ENCODE measurements around the gene PCP4.
"Not testable (repeated sequence)": the region's sequence is repeated elsewhere in the genome, so short reads cannot be mapped to it uniquely, and the experiment has no call there.

The PCP4 gene

DNA sequence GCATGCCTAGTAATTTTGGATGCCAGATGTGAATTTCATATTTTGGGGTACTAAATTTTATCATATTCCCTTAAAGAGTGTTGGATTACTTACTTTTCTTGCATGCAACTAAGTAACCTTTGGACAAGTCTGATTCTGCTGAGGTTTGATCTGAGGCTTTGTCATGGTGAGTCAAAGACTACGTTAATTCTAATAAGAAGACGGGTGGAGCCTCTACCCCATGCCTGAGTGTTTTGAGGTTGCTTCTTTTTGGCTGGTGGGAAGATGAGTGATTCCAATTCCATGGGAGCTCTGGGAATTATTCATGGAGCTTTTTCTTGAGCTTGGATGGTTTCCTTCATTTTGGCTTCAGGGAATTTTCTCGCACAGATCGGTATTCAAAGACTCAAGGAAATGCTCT is 11.6 kb upstream of the PCP4 start:
- DNase-seq (ENCODE audit: low read depth), result no peak
- no peak overlapping the region for H3K4me3 ChIP-seq (ENCODE audit: low read depth, low read length)

DNA sequence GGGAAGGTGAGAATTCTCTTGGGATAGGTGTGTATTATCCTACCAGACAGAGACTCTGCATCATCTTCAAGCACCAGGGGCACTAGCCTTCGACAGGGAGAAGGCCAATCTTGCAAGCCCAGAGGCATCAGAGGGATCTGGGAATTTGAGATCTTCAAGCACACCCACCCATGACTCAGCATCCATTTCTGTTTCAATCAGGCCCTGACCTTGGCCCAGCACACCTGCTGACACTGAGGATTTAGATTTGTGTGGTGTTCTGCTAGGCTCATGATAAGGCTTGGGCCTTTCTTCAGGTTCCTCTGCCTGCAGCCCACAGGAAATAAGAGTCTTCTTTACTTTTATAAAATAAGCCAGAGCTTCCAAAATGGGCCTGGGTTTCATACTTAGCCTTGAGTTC is 6.6 kb upstream of the PCP4 start:
- DNase-seq (ENCODE audit: low read depth), result no peak
- H3K4me3 ChIP-seq (ENCODE audit: low read depth, low read length), result no peak overlapping the region

- DNase-seq (ENCODE audit: low read depth), result no peak
- H3K4me3 ChIP-seq (ENCODE audit: low read depth, low read length), result no peak overlapping the region
These were observed 4.1 kb upstream of the PCP4 start for GRCh38 chr21:39863111-39863510.

- H3K4me3 ChIP-seq (ENCODE audit: low read depth, low read length), result no peak overlapping the region
- DNase-seq (ENCODE audit: low read depth), result no peak
These were observed 1.1 kb upstream of the PCP4 start for GRCh38 chr21:39866093-39866492.

DNA sequence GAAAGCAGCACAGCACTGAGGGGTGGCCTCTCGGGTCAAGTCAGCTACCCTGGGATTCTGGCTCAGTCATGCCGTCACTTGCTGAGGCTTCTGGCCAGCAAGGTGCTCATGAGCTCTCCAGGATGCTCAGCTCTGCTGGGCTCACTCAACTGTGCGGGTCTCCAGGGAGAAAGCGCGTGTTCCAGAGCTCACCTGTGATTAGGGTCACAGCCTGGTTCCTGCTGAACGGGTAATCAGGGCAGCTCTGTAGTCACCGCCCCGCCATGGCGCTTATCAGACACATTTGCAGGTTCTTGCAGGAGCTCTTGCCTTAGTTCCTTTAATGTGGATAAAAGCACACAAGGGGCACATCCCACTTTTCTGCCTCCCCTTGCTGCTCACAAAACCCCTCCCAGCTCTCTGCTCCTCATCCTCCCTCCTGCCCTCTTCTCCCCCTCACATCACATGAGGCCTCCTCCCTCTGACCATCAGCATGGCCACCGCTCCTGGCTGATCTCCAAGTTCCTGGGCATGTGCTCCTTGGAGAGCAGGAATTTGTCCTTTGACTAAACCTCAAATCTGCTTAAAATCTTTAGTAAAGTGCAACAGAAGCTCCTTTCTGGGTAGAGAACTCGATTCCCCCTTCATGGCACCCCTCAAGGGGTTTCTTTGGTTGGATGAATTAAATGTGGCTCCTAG is 2.0 kb downstream of the PCP4 start:
- H3K4me3 ChIP-seq (ENCODE audit: low read depth, low read length), result no peak overlapping the region
- DNase-seq (ENCODE audit: low read depth), result no peak

DNA sequence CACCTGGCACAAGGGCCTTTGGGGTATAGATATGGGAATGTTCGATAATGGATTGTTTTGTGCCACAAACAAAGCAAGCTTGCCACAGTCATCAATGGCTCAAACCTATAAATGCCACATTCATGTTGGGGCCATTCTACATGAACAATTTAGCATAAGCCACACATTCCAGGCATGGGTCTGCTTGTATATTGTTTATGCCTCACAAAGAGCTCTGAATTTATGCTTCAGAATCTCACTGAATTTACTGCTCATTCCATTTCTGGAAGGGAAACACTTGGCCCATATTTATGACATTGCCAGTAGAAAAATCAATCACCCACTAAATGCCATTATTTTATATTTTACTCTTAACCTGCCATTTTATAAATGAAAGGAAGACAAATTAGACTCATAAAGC is 6.4 kb downstream of the PCP4 start:
- H3K4me3 ChIP-seq (ENCODE audit: low read depth, low read length), result no peak overlapping the region
- DNase-seq (ENCODE audit: low read depth), result no peak

- DNase-seq (ENCODE audit: low read depth), result no peak
- no peak overlapping the region for H3K4me3 ChIP-seq (ENCODE audit: low read depth, low read length)
These were observed 7.0 kb downstream of the PCP4 start for GRCh38 chr21:39874206-39874605.

DNA sequence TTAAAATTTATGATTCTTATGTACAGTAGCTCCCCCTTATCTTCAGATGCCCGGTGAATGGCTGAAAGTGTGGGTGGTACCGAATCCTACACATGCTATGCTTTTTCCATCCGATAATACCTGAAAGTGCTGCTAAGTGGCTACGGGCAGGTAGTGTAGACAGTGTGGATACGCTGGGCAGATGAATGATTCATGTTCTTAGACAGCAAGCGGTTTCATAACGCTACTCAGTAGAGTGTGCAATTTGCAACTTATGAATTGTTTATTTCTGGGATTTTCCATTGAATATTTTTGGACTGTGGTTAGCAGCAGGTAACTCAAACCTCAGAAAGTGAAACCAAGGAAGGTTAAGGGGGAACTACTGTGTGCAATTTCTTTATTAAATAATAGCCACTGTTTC is 7.5 kb downstream of the PCP4 start:
- DNase-seq (ENCODE audit: low read depth), result no peak
- H3K4me3 ChIP-seq (ENCODE audit: low read depth, low read length), result no peak overlapping the region

DNA sequence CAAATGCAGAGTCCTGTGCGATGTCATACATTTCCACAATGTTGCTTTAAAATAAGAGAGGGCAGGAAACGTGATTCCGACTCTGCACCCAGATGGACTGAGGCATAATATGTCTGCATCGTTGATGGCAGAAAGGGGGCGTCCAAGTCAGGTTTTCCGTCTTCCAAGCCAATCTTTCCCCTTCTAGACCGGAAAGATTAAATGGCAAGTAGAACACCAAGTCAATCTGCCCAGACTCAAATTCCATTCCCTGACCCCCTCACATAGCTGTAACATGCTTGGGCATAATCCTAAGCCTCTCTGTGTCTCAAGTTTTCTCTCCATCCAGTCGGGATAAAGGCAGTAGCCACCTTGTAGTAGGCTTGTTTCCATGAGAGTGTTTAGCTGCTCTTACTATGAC is 14.4 kb downstream of the PCP4 start:
- no peak overlapping the region for H3K4me3 ChIP-seq (ENCODE audit: low read depth, low read length)
- no peak for DNase-seq (ENCODE audit: low read depth)

DNA sequence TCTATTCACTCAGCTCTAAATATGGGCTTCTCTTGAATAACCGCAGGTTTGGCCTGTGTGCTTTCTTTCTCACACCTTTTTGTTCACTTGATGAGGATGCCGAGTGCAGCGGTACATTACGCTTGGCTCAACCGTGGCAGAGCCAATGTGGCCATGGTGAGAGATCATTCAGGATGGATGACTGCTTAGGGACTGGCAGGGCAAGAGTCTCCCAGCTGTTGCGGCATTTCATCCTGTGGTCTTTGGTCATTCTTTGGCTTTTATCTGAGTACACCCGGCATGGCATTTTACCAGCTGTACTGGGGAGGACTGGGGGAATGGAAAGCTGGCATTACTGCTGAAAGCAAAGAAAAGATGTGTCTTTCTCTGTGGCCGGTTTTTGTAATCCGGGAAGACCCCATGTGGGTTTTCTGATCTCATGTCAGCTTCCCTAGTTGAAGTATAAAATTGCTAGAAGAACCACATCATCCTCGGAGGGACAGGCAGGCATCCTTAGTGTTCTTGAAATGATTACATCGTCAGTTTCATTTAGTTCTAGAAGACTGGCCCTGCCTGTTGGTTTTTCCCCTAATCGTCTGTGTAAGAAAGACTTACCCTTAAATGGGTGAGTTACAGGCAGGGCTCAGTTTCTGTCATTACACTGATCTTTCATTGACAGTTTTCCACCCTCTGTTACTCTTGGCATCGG is 15.1 kb downstream of the PCP4 start:
- no peak for DNase-seq (ENCODE audit: low read depth)
- H3K4me3 ChIP-seq (ENCODE audit: low read depth, low read length), result no peak overlapping the region

DNA sequence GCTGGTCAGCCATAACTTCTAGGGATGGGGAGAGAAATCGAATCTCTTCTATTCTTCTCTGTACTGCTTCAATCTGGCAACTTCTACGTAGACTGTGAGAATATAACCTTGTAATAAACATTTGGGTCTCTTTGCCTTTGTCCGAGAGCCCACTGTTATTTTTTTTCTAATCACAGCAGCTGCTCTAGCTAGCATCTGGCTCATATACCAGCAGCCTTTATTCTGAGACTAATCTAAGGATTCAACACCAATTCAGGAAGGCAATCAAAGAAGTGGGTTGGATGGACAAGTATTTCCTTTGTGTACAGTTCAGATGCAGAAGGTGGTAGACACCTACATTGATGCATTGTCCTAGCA is 15.6 kb downstream of the PCP4 start:
- H3K4me3 ChIP-seq (ENCODE audit: low read depth, low read length), result no peak overlapping the region

GRCh38 chr21:39885119-39885848 is 18.0 kb downstream of the PCP4 start:
- DNase-seq (ENCODE audit: low read depth), result no peak
- no peak overlapping the region for H3K4me3 ChIP-seq (ENCODE audit: low read depth, low read length)

More for the DNA sequence above, 15.6 kb downstream of the PCP4 start:
- DNase-seq (ENCODE audit: low read depth), result no peak

GRCh38 chr21:39888848-39889247 is 21.6 kb downstream of the PCP4 start:
- no peak for DNase-seq (ENCODE audit: low read depth)
- no peak overlapping the region for H3K4me3 ChIP-seq (ENCODE audit: low read depth, low read length)

GRCh38 chr21:39891111-39891510 is 23.9 kb downstream of the PCP4 start:
- DNase-seq (ENCODE audit: low read depth), result no peak

GRCh38 chr21:39891863-39892262 is 24.6 kb downstream of the PCP4 start:
- DNase-seq (ENCODE audit: low read depth); H3K4me3 ChIP-seq (ENCODE audit: low read depth, low read length): not testable (repeated sequence)

More at GRCh38 chr21:39891111-39891510, 23.9 kb downstream of the PCP4 start:
- H3K4me3 ChIP-seq (ENCODE audit: low read depth, low read length), result no peak overlapping the region

- DNase-seq (ENCODE audit: low read depth), result no peak
- H3K4me3 ChIP-seq (ENCODE audit: low read depth, low read length), result no peak overlapping the region
These were observed 33.3 kb downstream of the PCP4 start for GRCh38 chr21:39900491-39900890.

GRCh38 chr21:39900911-39901310 is 33.7 kb downstream of the PCP4 start:
- DNase-seq (ENCODE audit: low read depth), result no peak

DNA sequence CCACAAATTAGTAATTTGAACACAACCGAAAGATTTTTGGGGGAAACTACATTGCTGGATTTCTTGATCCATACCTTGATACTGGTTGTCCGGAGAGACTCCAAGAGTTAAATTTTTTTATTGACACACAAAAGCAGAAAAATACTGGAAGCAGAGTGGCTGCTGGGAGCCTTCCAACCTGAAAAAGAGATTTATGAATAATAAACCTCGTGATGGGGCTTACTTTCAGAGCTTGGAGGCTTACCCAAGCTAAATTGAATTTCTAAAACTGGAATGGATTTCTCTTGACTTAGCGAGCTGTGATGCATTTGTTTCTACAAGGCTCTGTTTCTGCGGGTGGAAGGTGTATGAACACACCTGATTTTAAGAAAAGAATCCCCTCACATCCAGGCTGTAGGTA is 35.7 kb downstream of the PCP4 start:
- H3K4me3 ChIP-seq (ENCODE audit: low read depth, low read length), result no peak overlapping the region
- DNase-seq (ENCODE audit: low read depth), result no peak

More at GRCh38 chr21:39900911-39901310, 33.7 kb downstream of the PCP4 start:
- H3K4me3 ChIP-seq (ENCODE audit: low read depth, low read length), result no peak overlapping the region

- DNase-seq (ENCODE audit: low read depth), result no peak
- H3K4me3 ChIP-seq (ENCODE audit: low read depth, low read length), result no peak overlapping the region
These were observed 37.2 kb downstream of the PCP4 start for GRCh38 chr21:39904457-39904856.

- no peak overlapping the region for H3K4me3 ChIP-seq (ENCODE audit: low read depth, low read length)
- no peak for DNase-seq (ENCODE audit: low read depth)
These were observed 41.2 kb downstream of the PCP4 start for GRCh38 chr21:39908265-39908923.
